PC-9 (cell line): ENCODE data around the gene CEP170B. TPM values are rescaled to one million over a fixed set of nuclear protein-coding genes. Genes with fewer than 3 reads are reported as not detected.

Experiments
- BruUV-seq: library from RNA; stranded (reverse); fragments of 400-500 nt; replicated peaks from 2 replicates; lab custom pipeline; 2021; lab: Mats Ljungman, UMichigan
- CTCF ChIA-PET: fragments of 300-600 bp; sonication (Branson Sonifier 250); formaldehyde crosslinking; loops from one replicate; lab custom pipeline; 2022; ENCODE audit warnings: antibody characterized with exemption; lab: Charles Lee
- POLR2A ChIA-PET: fragments of 300-600 bp; sonication (Branson Sonifier 250); formaldehyde crosslinking; loops from one replicate; lab custom pipeline; 2022; ENCODE audit warnings: antibody characterized with exemption; ENCODE audit not compliant: unreplicated experiment; lab: Charles Lee
- DNase-seq, 2 experiments: peaks; one replicate each; pipeline versions ENCODE4 v3.0.0 to v3.0.0-alpha.2; 2015 to 2022; ENCODE audit warnings: mixed read lengths in 1 of 2
- H2AFZ ChIP-seq: fragments of 200-600 bp; sonication (generic); 2 replicates; pipeline ENCODE4 v1.8.1; 2017; ENCODE audit warnings: antibody characterized with exemption
- H3F3A ChIP-seq: fragments of 200-600 bp; sonication (generic); 2 replicates; pipeline ENCODE4 v1.8.1; 2017; ENCODE audit warnings: antibody characterized with exemption, mild to moderate bottlenecking, low read depth; ENCODE audit not compliant: insufficient read depth
- H3K27ac ChIP-seq: fragments of 200-600 bp; sonication (generic); 2 replicates; pipeline ENCODE4 v1.6.1; 2016; ENCODE audit warnings: mixed run types
- H3K27me3 ChIP-seq: fragments of 200-600 bp; sonication (generic); 2 replicates; pipeline ENCODE4 v1.6.1; 2016; ENCODE audit warnings: low read depth, mixed run types; ENCODE audit not compliant: insufficient read depth
- H3K36me3 ChIP-seq: fragments of 200-600 bp; sonication (generic); 2 replicates; pipeline ENCODE4 v1.6.1; 2016; ENCODE audit warnings: low read depth, mixed run types
- H3K4me1 ChIP-seq: fragments of 200-600 bp; sonication (generic); replicated peaks from 2 replicates; pipeline ENCODE4 v1.6.1; 2016; ENCODE audit warnings: mixed run types; ENCODE audit not compliant: insufficient read depth
- H3K4me2 ChIP-seq: fragments of 200-600 bp; sonication (generic); 2 replicates; pipeline ENCODE4 v1.6.1; 2017; ENCODE audit warnings: mixed run types
- H3K4me3 ChIP-seq: fragments of 200-600 bp; sonication (generic); 2 replicates; pipeline ENCODE4 v1.6.1; 2016; ENCODE audit warnings: mixed run types
- H3K79me2 ChIP-seq: fragments of 200-600 bp; sonication (generic); 2 replicates; pipeline ENCODE4 v1.6.1; 2017; ENCODE audit warnings: low read depth, mixed run types
- H3K9me2 ChIP-seq: fragments of 200-600 bp; sonication (generic); 2 replicates; pipeline ENCODE4 v1.8.1; 2017; ENCODE audit warnings: mild to moderate bottlenecking; ENCODE audit not compliant: insufficient read depth
- H3K9me3 ChIP-seq: fragments of 200-600 bp; sonication (generic); 2 replicates; pipeline ENCODE4 v1.8.1; 2016; ENCODE audit warnings: low read depth; ENCODE audit not compliant: insufficient read depth
- H4K20me1 ChIP-seq: fragments of 200-600 bp; sonication (generic); 2 replicates; pipeline ENCODE4 v1.8.1; 2017; ENCODE audit not compliant: insufficient read depth
- EZH2 ChIP-seq: fragments of 200-600 bp; sonication (generic); IDR thresholded peaks from 2 replicates; pipeline ENCODE4 v1.8.0; 2017; ENCODE audit warnings: antibody characterized with exemption, low read depth
- intact Hi-C: fragments of 100-400 bp; cut with micrococcal nuclease; formaldehyde crosslinking; loops from one replicate; pipeline ENCODE4 v1.10.0; 2022; ENCODE audit not compliant: unreplicated experiment
- total RNA-seq: library from RNA; stranded (reverse); gene quantifications from 2 replicates; pipeline ENCODE4 v1.2.3, GENCODE V29; 2021
- TF ChIP-seq, protein P1 (sequence below): fragments of 200-600 bp; sonication (generic); conservative IDR thresholded peaks from 2 replicates; pipeline ENCODE4 v1.6.1; 2017; ENCODE audit warnings: mixed run types, antibody characterized with exemption, mild to moderate bottlenecking, moderate library complexity

The CEP170B gene
- total RNA-seq, 1 experiment from 2014 or later: 25.7 TPM

DNA sequence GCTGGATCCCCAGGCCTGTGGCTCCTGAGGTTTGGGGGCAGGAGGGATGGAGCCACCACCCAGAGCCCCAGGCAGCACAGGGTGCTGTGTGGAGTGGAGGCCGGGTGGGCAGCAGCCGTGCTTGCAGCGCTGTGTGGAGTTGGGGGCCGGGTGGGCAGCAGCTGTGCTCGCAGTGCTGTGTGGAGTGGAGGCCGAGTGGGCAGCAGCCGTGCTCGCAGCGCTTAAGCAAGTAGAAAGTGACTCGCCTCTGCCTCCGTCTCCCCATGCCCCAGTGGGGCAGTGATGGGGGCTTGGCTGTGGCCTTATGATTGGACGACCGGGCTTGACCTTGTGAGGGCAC, 10.3 kb downstream of the CEP170B start:
- intact Hi-C loops: no loop called here
- Histone ChIP-seq H3K9me2 (no peaks in the 10 kb centered on the region), H3K79me2 (peaks cover 23% of the 10 kb centered on the region; the same call in 1 of the 2 replicates), H2AFZ (no peak overlapping the region), H3K36me3 (no peaks in the 10 kb centered on the region; the same call in 1 of the 2 replicates), H3K4me2 (no peak overlapping the region), H3F3A (no peaks in the 10 kb centered on the region; the same call in 1 of the 2 replicates), H3K9me3 (no peaks in the 10 kb centered on the region), H3K4me3 (no peak overlapping the region), H3K27me3 (no peaks in the 10 kb centered on the region), H3K27ac (no peak overlapping the region), H4K20me1 (peaks cover 52% of the 10 kb centered on the region), H3K4me1 (no peaks in the 10 kb centered on the region)
- no TSS peak for BruUV-seq
- DNase-seq: no peak
- TF ChIP-seq EZH2: no peak
- TF ChIP-seq, protein P1, sequence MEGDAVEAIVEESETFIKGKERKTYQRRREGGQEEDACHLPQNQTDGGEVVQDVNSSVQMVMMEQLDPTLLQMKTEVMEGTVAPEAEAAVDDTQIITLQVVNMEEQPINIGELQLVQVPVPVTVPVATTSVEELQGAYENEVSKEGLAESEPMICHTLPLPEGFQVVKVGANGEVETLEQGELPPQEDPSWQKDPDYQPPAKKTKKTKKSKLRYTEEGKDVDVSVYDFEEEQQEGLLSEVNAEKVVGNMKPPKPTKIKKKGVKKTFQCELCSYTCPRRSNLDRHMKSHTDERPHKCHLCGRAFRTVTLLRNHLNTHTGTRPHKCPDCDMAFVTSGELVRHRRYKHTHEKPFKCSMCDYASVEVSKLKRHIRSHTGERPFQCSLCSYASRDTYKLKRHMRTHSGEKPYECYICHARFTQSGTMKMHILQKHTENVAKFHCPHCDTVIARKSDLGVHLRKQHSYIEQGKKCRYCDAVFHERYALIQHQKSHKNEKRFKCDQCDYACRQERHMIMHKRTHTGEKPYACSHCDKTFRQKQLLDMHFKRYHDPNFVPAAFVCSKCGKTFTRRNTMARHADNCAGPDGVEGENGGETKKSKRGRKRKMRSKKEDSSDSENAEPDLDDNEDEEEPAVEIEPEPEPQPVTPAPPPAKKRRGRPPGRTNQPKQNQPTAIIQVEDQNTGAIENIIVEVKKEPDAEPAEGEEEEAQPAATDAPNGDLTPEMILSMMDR: no peak
- POLR2A ChIA-PET: no interaction called here
- CTCF ChIA-PET: no interaction called here

DNA sequence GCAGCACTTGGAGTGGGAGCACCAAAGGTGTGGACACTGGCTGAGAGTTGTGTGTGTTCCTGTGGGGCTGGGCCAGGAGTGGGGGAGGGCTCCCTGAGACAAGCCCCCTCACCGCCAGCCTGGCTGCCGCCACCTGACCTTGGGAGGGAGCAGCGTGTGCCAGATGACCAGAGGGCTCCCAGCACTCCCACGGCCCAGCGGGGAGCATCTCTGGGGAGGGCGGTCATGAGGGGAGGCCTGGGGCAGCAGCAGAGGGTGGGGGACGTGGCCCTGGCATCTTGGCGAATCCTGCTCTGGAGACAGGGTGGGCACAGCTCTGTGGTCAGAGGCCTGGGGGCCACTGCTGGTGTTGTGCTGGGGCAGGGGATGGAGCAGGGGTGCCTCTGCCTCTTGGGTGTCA, 10.7 kb downstream of the CEP170B start:
- ChIA-PET POLR2A (no interaction called here), CTCF (no interaction called here)
- no peak overlapping the region for H2AFZ ChIP-seq
- no peaks in the 10 kb centered on the region for H3K9me2 ChIP-seq
- intact Hi-C loops: no loop called here
- no peak overlapping the region for H3K4me3 ChIP-seq
- no peaks in the 10 kb centered on the region; the same call in 1 of the 2 replicates for H3K36me3 ChIP-seq
- H3K4me2 ChIP-seq: no peak overlapping the region
- no peaks in the 10 kb centered on the region; the same call in 1 of the 2 replicates for H3F3A ChIP-seq
- H4K20me1 ChIP-seq: peaks cover 53% of the 10 kb centered on the region
- no peak for DNase-seq
- TF ChIP-seq, protein P1: no peak
- TF ChIP-seq EZH2: no peak
- no peaks in the 10 kb centered on the region for H3K4me1 ChIP-seq
- no peaks in the 10 kb centered on the region for H3K9me3 ChIP-seq
- no peaks in the 10 kb centered on the region for H3K27me3 ChIP-seq
- H3K27ac ChIP-seq: no peak overlapping the region
- peaks cover 22% of the 10 kb centered on the region; the same call in 1 of the 2 replicates for H3K79me2 ChIP-seq
- BruUV-seq: no TSS peak

DNA sequence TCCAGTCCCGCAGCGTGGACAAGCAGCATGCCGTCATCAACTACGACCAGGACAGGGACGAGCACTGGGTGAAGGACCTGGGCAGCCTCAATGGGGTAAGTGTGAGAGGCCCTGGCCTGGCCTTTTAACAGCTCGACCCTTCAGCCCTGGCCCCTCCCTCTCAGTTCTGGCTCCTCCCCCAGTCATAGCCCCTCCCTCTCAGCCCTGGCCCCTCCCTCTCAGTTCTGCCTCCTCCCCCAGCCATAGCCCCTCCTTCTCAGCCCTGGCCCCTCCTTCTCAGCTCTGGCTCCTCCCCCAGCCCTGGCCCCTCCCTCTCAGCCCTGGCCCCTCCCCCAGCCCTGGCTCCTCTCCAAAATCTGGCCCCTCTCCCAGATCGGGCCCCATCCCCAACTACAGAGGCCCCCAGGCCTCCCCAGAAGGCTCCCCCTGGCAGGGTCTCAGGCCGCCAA, 11.2 kb downstream of the CEP170B start:
- H3K27me3 ChIP-seq: no peaks in the 10 kb centered on the region
- no peaks in the 10 kb centered on the region; the same call in 1 of the 2 replicates for H3F3A ChIP-seq
- DNase-seq: no peak
- no peak overlapping the region for H3K4me3 ChIP-seq
- intact Hi-C loops: no loop called here
- no peak overlapping the region for H3K4me2 ChIP-seq
- TF ChIP-seq, protein P1: no peak
- TF ChIP-seq EZH2: no peak
- no peaks in the 10 kb centered on the region for H3K9me2 ChIP-seq
- BruUV-seq: no TSS peak
- no peaks in the 10 kb centered on the region for H3K9me3 ChIP-seq
- no peak overlapping the region for H2AFZ ChIP-seq
- H3K27ac ChIP-seq: no peak overlapping the region
- H3K36me3 ChIP-seq: no peaks in the 10 kb centered on the region; the same call in 1 of the 2 replicates
- H4K20me1 ChIP-seq: peaks cover 53% of the 10 kb centered on the region
- H3K79me2 ChIP-seq: peaks cover 21% of the 10 kb centered on the region; the same call in 1 of the 2 replicates
- no peaks in the 10 kb centered on the region for H3K4me1 ChIP-seq
- ChIA-PET POLR2A (no interaction called here), CTCF (no interaction called here)
